GM12892 (cell line): ENCODE data around the gene NCOA1.

Source experiments
- POLR2A ChIP-seq: IDR thresholded peaks from 2 replicates; pipeline ENCODE4 v1.6.1; 2011; ENCODE audit warnings: low read depth, low read length, control low read depth
- POLR2AphosphoS5 ChIP-seq: IDR thresholded peaks from 2 replicates; pipeline ENCODE4 v1.6.1; 2011; ENCODE audit warnings: low read depth, low read length, control low read depth
- TAF1 ChIP-seq: IDR thresholded peaks from 2 replicates; pipeline ENCODE4 v1.6.1; 2011; ENCODE audit warnings: low read depth, mild to moderate bottlenecking, control low read depth, low read length, borderline replicate concordance

DNA sequence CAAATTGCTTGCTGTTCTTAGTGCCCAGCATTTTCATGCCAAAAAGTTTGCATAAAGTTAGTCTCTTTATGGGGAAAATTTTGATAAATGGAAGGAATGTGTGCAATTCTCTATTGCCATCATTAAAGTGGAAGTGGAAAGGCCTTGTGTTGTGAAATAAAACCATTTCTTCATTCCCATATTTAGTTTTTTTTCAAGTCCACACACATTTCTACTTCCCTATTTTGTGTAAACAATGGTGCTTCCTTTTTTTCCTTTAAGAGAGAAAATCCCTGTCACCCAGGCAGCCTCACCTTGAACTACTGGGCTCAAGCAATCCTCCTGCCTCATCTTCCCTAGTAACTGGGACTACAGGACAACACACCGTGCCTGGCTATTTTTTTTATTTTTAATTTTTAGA is 42.3 kb upstream of the NCOA1 start:
- no peak for TF ChIP-seq POLR2AphosphoS5
- no peak for TF ChIP-seq POLR2A
- TF ChIP-seq TAF1, result no peak
